ENCODE data around the gene FAM124A.

- TF ChIP-seq, protein P1, sequence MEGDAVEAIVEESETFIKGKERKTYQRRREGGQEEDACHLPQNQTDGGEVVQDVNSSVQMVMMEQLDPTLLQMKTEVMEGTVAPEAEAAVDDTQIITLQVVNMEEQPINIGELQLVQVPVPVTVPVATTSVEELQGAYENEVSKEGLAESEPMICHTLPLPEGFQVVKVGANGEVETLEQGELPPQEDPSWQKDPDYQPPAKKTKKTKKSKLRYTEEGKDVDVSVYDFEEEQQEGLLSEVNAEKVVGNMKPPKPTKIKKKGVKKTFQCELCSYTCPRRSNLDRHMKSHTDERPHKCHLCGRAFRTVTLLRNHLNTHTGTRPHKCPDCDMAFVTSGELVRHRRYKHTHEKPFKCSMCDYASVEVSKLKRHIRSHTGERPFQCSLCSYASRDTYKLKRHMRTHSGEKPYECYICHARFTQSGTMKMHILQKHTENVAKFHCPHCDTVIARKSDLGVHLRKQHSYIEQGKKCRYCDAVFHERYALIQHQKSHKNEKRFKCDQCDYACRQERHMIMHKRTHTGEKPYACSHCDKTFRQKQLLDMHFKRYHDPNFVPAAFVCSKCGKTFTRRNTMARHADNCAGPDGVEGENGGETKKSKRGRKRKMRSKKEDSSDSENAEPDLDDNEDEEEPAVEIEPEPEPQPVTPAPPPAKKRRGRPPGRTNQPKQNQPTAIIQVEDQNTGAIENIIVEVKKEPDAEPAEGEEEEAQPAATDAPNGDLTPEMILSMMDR (IDR thresholded peaks at IDR 0.05): no peak
- TF ChIP-seq POLR2A (IDR thresholded peaks at IDR 0.05): no peak
These were observed 36.7 kb downstream of the FAM124A start for GRCh38 chr13:51258612-51259548.

Measured in uterus (tissue), 2 donors.